ENCODE data around the gene GNG12. TPM values are rescaled to one million over a fixed set of nuclear protein-coding genes. Genes with fewer than 3 reads are reported as not detected.

Gene GNG12
- total and polyA plus RNA-seq, 9 of the 15 experiments (the other 6 are each of a cell fraction or from before 2014, with no cell fraction given) = 2.6 to 6.0 (median 4.1) TPM

DNA sequence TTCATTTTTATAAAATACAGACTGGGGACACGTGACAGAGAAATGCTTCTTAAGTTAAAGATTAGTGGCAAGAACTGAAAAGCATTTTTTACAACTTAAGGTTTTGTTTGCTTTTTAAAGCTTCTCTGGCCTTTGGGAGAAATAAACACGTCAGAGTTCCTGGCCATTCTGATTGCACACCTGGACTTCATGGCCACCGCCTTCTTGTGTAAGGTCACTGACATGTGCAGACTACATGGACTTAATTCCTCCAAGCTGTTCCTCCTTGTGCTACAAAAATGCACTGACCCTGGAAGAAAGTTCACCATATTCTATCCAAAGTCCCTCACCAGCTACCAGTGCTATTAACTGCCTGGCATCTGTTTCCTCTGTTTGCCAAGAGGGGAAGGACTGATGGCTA lies 92.1 kb downstream of the GNG12 start (continued):
- TF ChIP-seq ARID2 (IDR thresholded peaks at IDR 0.05) (no peak), NELFE (IDR thresholded peaks at IDR 0.05; ENCODE audit: insufficient read depth, insufficient read length) (no peak), SMARCB1 (IDR thresholded peaks at IDR 0.05; ENCODE audit: insufficient read length, low read depth) (no peak)
- TF ChIP-seq, protein P1, sequence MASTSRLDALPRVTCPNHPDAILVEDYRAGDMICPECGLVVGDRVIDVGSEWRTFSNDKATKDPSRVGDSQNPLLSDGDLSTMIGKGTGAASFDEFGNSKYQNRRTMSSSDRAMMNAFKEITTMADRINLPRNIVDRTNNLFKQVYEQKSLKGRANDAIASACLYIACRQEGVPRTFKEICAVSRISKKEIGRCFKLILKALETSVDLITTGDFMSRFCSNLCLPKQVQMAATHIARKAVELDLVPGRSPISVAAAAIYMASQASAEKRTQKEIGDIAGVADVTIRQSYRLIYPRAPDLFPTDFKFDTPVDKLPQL (IDR thresholded peaks at IDR 0.05; ENCODE audit: extremely low read depth, insufficient read length) = no peak

DNA sequence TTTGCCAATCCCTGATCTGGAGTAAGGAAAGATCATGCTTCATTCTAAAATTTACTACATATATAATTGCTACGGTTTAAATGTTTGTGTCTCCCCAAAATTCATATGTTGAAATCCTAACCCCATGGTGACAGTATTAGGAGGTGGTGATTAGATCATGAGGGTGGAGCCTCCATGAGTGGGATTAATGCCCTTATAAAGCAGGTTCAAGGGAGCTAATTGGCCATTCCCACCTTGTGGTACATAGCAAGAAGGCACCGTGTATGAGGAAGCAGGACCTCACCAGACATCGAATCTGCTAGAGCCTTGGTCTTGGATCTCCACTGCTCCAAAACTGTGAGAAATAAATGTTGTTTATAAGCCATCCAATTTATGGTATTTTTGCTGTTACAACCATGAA lies 92.7 kb downstream of the GNG12 start:
- no peak for DNase-seq (ENCODE audit: extremely low read depth in 1 of 4, low spot score in 3 of 4)
- Histone ChIP-seq H3K9me1 (ENCODE audit: control insufficient read depth, insufficient read depth, low read length) (no peaks in the 10 kb centered on the region), H3K27me3 (ENCODE audit: control insufficient read depth in 2 of 2, insufficient read depth in 2 of 2, low read length in 2 of 2) (no peaks in the 10 kb centered on the region), H2AFZ (ENCODE audit: low read depth, low read length) (peak overlapping the region; percentile 48), H3K79me2 (ENCODE audit: control insufficient read depth, insufficient read depth, low read length) (no peaks in the 10 kb centered on the region), H3K4me3 (no peak overlapping the region), H4K20me1 (replicated peaks; ENCODE audit: control insufficient read depth, insufficient read depth, low read length) (no peaks in the 10 kb centered on the region), H3K36me3 (ENCODE audit: control insufficient read depth, insufficient read depth, low read length) (no peaks in the 10 kb centered on the region), H3K9ac (ENCODE audit: insufficient read depth in 1 of 2, low read depth in 2 of 2, low read length in 2 of 2) (no peak overlapping the region), H3K9me3 (replicated peaks; ENCODE audit: control insufficient read depth, insufficient read depth, low read depth, low read length) (no peaks in the 10 kb centered on the region), H3K27ac (ENCODE audit: extremely low read depth, low read depth, low read length) (no peak overlapping the region), H3K4me1 (replicated peaks in 1 of 2; ENCODE audit: control insufficient read depth in 2 of 2, insufficient read depth in 2 of 2, low read length in 2 of 2) (peaks cover 20 to 32% of the 10 kb centered on the region in 2 experiments; a peak in 4 of 5 replicates), H3K4me2 (ENCODE audit: insufficient read depth, low read length) (no peak overlapping the region)
- ChIA-PET POLR2A (no interaction called here), CTCF (ENCODE audit: low intra/inter-chr PET ratio) (no interaction called here)
- WGBS (ENCODE audit: insufficient coverage, low coverage, missing lambda C conversion rate) = 42% methylated on average over 3 of the region's 3 CpGs
- in situ Hi-C loops (cut with MboI) (no loop called here), intact Hi-C loops (cut with micrococcal nuclease) (no loop called here)
- peak; percentile 13; the same call in 2 of the 3 replicates for ATAC-seq
- no peak for FAIRE-seq
- TF ChIP-seq DACH1 (IDR thresholded peaks at IDR 0.05; ENCODE audit: partially characterized antibody) = peak; percentile 9
- no peak for TF ChIP-seq BRD4 (IDR thresholded peaks at IDR 0.05)
- no TSS peak for BruUV-seq (replicated peaks)

All from K562 (cell line).